BE2C (cell line): ENCODE data around the gene SLC39A11.

ENCODE experiments used
- DNase-seq: peaks from one replicate; pipeline ENCODE4 v3.0.0-alpha.2; 2020
- H3K27me3 ChIP-seq: fragments of 250-450 bp; sonication (Bioruptor Pico); 2 replicates; pipeline ENCODE4 v1.5.1; 2020; ENCODE audit warnings: mild to moderate bottlenecking
- H3K36me3 ChIP-seq: fragments of 250-450 bp; sonication (Bioruptor Pico); 2 replicates; pipeline ENCODE4 v1.5.1; 2020; ENCODE audit warnings: mild to moderate bottlenecking
- H3K4me1 ChIP-seq: fragments of 250-450 bp; sonication (Bioruptor Pico); 2 replicates; pipeline ENCODE4 v1.5.1; 2020
- H3K4me3 ChIP-seq: 2 replicates; pipeline ENCODE4 v1.5.1; 2011; ENCODE audit warnings: low read depth, low read length
- H3K9me3 ChIP-seq: fragments of 250-450 bp; sonication (Bioruptor Pico); 2 replicates; pipeline ENCODE4 v1.5.1; 2020
- TF ChIP-seq, protein P1 (sequence below): IDR thresholded peaks from 2 replicates; pipeline ENCODE4 v1.5.1; 2012; ENCODE audit warnings: mild to moderate bottlenecking, low read depth, low read length

The SLC39A11 gene

DNA sequence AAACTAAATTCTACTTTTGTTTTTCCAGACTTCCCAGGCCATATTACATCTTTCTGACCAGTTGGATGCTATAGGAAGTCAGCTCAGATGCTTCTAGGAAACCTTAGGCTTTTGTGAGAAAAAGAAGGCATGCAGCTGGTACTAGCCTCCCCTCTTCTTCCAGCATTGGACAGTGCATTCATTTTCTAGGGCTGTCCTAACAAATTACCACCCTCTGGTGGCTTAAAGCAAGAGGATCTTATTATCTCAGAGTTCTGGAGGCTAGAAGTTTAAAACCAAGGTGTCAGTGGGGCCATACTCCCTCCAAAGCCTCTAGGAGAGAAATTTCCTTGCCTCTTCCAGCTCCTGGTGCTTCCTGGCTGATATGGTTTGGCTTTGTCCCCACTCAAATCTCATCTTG lies 467.8 kb downstream of the SLC39A11 start:
- no peaks in the 10 kb centered on the region for H3K4me1 ChIP-seq

DNA sequence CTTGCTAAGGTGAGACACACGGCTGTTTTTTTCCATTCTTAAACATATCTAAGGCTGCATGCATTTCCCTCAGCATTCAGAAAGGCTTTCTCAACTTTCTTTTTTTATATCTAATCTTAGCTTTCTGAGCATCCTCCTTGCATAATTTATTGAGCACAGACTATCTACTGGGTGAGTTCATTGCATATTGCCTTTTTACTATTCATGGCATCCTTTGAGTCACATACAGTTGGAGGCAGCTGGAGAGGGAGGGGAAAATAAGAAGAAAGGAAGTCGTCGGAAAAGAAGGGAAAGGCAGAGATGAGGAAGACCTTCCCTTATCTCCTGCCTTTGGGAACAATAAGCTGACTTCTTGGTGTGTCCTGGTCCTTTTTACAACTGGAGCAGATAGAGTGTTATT lies 468.3 kb downstream of the SLC39A11 start:
- DNase-seq, result no peak
- H3K36me3 ChIP-seq, result no peaks in the 10 kb centered on the region
- TF ChIP-seq, protein P1, sequence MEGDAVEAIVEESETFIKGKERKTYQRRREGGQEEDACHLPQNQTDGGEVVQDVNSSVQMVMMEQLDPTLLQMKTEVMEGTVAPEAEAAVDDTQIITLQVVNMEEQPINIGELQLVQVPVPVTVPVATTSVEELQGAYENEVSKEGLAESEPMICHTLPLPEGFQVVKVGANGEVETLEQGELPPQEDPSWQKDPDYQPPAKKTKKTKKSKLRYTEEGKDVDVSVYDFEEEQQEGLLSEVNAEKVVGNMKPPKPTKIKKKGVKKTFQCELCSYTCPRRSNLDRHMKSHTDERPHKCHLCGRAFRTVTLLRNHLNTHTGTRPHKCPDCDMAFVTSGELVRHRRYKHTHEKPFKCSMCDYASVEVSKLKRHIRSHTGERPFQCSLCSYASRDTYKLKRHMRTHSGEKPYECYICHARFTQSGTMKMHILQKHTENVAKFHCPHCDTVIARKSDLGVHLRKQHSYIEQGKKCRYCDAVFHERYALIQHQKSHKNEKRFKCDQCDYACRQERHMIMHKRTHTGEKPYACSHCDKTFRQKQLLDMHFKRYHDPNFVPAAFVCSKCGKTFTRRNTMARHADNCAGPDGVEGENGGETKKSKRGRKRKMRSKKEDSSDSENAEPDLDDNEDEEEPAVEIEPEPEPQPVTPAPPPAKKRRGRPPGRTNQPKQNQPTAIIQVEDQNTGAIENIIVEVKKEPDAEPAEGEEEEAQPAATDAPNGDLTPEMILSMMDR, result no peak
- H3K27me3 ChIP-seq, result no peaks in the 10 kb centered on the region
- H3K4me3 ChIP-seq, result no peak overlapping the region
- no peaks in the 10 kb centered on the region; the same call in 1 of the 2 replicates for H3K9me3 ChIP-seq
- H3K4me1 ChIP-seq, result no peaks in the 10 kb centered on the region

More for the DNA sequence above, 467.8 kb downstream of the SLC39A11 start:
- Histone ChIP-seq H3K27me3 (no peaks in the 10 kb centered on the region), H3K9me3 (no peaks in the 10 kb centered on the region; the same call in 1 of the 2 replicates), H3K36me3 (no peaks in the 10 kb centered on the region), H3K4me3 (no peak overlapping the region)
- TF ChIP-seq, protein P1, result no peak
- no peak for DNase-seq

DNA sequence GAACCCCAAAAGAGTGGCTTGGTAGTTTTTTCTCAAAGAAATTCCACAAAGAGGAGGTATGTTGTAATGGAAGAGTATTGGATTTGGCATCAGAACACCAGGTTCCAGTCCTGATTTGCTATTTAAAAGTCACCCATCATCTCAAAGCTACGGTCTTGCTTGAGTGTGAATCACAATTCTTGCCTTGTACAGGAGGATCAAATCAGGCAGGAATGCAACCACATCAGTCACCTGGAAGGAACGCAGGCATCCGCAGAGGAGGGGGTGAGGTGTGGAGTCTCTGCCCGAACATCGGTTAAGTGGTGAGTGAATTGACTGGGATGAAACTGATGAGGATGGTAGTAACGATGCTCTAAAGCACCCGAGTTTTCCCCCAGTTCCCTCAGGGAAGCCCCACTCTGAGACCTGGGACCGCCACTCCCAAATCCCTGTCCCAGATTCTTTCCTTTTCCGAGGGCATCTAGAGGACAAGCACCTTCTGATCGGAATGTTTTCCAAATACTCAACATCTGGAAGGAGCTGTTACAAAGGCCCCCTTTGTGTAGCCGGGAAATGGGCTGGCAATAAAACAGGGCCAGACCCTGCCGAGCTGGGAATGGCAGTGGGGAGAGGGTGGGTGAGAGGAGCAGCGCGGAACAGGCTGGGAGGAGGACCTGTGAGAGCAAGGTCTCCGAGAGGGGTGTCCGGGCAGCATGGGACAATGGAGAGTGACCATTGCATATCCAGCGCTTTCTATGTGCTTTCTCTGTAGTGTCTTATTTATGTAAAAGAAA lies 469.6 kb downstream of the SLC39A11 start:
- H3K36me3 ChIP-seq, result no peaks in the 10 kb centered on the region
- no peak for DNase-seq
- H3K9me3 ChIP-seq, result no peaks in the 10 kb centered on the region; the same call in 1 of the 2 replicates
- no peaks in the 10 kb centered on the region for H3K27me3 ChIP-seq
- TF ChIP-seq, protein P1, result no peak
- peaks cover 6% of the 10 kb centered on the region for H3K4me1 ChIP-seq
- H3K4me3 ChIP-seq, result no peak overlapping the region

DNA sequence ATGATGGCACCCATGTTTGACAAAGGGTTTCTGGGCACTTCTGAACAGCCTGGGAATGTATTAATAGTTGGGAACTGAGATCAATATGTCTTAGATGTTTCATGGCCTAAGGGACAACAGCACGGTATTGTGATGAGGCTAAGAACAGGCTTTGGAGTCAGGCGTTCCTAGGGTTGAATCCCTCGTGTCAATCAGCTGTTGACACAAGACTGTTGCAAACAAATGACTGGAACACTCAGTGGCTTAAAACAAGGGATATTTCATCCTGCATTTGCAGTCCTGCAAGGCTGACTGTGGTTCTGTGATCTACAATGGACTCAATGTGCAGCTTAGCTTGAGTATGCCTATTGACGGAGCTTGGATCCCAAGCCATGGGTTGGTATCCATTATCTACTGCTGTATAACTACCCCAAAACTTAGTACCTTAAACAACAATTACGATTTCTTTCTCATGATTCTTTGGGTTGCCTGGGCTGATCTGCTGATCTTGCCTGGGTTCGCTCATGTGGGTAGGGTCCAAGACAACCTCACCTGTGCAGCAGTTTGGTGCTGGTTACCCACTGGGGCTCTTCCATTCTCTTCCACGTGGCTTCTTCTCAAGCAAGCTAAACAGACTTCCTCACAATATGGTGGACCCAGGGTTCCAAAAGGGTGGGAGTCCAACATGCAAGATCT lies 472.4 kb downstream of the SLC39A11 start:
- H3K9me3 ChIP-seq, result no peaks in the 10 kb centered on the region
- TF ChIP-seq, protein P1, result no peak
- no peaks in the 10 kb centered on the region for H3K27me3 ChIP-seq
- peaks cover 15% of the 10 kb centered on the region for H3K4me1 ChIP-seq
- no peaks in the 10 kb centered on the region for H3K36me3 ChIP-seq
- no peak for DNase-seq
- H3K4me3 ChIP-seq, result no peak overlapping the region

DNA sequence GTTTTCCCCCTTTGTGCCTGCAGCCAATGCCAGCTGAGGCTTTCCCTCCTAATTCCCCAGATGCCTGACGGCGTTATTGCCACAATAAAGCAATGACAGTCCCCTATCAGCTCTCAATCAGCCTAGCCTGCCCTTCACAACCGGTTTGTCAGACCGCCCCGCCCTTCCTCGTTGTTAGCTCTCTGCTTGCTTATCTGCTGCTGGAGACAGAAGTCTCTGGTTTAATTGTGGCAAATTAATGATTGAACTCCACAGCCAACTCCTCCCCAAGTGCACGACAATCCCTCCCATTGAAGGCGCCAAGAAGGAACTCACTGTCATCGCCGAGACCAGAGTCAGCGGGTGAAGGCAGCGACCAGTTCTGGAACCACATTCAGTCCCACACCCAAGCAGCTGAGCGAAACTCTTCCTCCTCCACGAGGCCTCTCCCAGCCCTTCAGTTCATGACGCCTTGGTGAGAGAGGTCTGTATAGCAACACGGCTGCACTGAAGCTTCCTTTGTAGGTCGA lies 474.4 kb downstream of the SLC39A11 start:
- peaks cover 15% of the 10 kb centered on the region for H3K4me1 ChIP-seq
- no peaks in the 10 kb centered on the region for H3K9me3 ChIP-seq
- peak overlapping the region; percentile 45 for H3K4me3 ChIP-seq
- peak; percentile 87 for DNase-seq
- TF ChIP-seq, protein P1, result no peak
- H3K36me3 ChIP-seq, result no peaks in the 10 kb centered on the region
- H3K27me3 ChIP-seq, result no peaks in the 10 kb centered on the region

DNA sequence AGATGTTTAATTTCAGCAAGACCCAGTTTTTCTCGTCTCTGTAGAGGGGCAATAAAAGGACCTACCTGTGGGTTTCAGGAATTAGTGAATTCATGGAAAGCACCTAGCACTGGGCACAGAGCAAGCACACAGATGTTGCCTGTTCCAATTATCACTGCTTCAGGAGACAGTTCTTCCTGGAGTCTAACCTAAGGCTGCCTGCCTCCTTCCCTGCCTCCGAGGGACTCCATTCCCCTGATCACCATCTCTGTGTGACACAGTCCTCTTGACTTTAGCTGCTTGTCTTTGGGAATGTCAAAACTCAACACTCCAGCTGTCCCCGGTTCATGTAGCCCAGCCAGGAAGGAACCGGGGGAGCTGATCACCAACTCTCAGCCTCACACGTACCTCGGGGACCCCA lies 474.9 kb downstream of the SLC39A11 start:
- TF ChIP-seq, protein P1, result no peak
- H3K4me3 ChIP-seq, result peak overlapping the region; percentile 45
- no peaks in the 10 kb centered on the region for H3K36me3 ChIP-seq
- DNase-seq, result no peak
- no peaks in the 10 kb centered on the region for H3K27me3 ChIP-seq
- peaks cover 15% of the 10 kb centered on the region for H3K4me1 ChIP-seq
- H3K9me3 ChIP-seq, result no peaks in the 10 kb centered on the region
